Astrocyte (in vitro differentiated cells and primary cell): ENCODE data around the gene CHSY1. TPM values are rescaled to one million over a fixed set of nuclear protein-coding genes. Genes with fewer than 3 reads are reported as not detected.
A peak's percentile ranks its signal among the peaks of the same experiment; 100 is the strongest.

Source experiments
- DNase-seq: peaks from one replicate; pipeline ENCODE4 v3.0.0-alpha.2; 2010; ENCODE audit warnings: low read depth
- FAIRE-seq: peaks from 2 replicates; lab custom pipeline; 2011; peaks lifted over from hg19 to GRCh38; lab: Jason Lieb, UNC
- H2AFZ ChIP-seq: 2 replicates; pipeline ENCODE4 v1.6.0; 2012; ENCODE audit warnings: low read depth, low read length, inconsistent platforms
- H3K27ac ChIP-seq: 2 replicates; pipeline ENCODE4 v1.5.1; 2011; ENCODE audit warnings: low read depth, low read length, inconsistent platforms
- H3K27me3 ChIP-seq: 2 replicates; pipeline ENCODE4 v1.6.0; 2011; ENCODE audit warnings: low read length, inconsistent platforms; ENCODE audit not compliant: insufficient read depth
- H3K36me3 ChIP-seq: 2 replicates; pipeline ENCODE4 v1.5.1; 2011; ENCODE audit warnings: low read length, inconsistent platforms; ENCODE audit not compliant: insufficient read depth
- H3K4me1 ChIP-seq: 2 replicates; pipeline ENCODE4 v1.5.1; 2011; ENCODE audit warnings: low read length, inconsistent platforms; ENCODE audit not compliant: insufficient read depth
- H3K4me2 ChIP-seq: 2 replicates; pipeline ENCODE4 v1.6.0; 2012; ENCODE audit warnings: low read length, inconsistent platforms
- H3K4me3 ChIP-seq: 2 replicates; pipeline ENCODE4 v1.5.1; 2011; ENCODE audit warnings: low read depth, mild to moderate bottlenecking, low read length, inconsistent platforms; ENCODE audit not compliant: insufficient read depth
- H3K79me2 ChIP-seq: 2 replicates; pipeline ENCODE4 v1.6.0; 2012; ENCODE audit warnings: mild to moderate bottlenecking, low read length, inconsistent platforms; ENCODE audit not compliant: insufficient read depth
- H3K9ac ChIP-seq: 2 replicates; pipeline ENCODE4 v1.6.0; 2012; ENCODE audit warnings: mild to moderate bottlenecking, low read length, inconsistent platforms
- H3K9me3 ChIP-seq: 2 replicates; pipeline ENCODE4 v1.5.1; 2012; ENCODE audit warnings: low read depth, mild to moderate bottlenecking, low read length, inconsistent platforms; ENCODE audit not compliant: insufficient read depth
- H4K20me1 ChIP-seq: 2 replicates; pipeline ENCODE4 v1.6.0; 2012; ENCODE audit warnings: low read length, inconsistent platforms; ENCODE audit not compliant: insufficient read depth
- H3K27ac Mint-ChIP-seq: one replicate; pipeline ENCODE4 v1.8.0; 2021; ENCODE audit warnings: mild to moderate bottlenecking, mixed read lengths; ENCODE audit not compliant: unreplicated experiment
- H3K27me3 Mint-ChIP-seq: one replicate; pipeline ENCODE4 v1.8.0; 2021; ENCODE audit warnings: low read depth, mixed read lengths; ENCODE audit not compliant: unreplicated experiment
- H3K36me3 Mint-ChIP-seq: one replicate; pipeline ENCODE4 v1.8.0; 2021; ENCODE audit warnings: low read depth, mixed read lengths; ENCODE audit not compliant: unreplicated experiment
- H3K4me1 Mint-ChIP-seq: one replicate; pipeline ENCODE4 v1.8.0; 2021; ENCODE audit warnings: low read depth, mixed read lengths; ENCODE audit not compliant: unreplicated experiment
- H3K4me3 Mint-ChIP-seq: one replicate; pipeline ENCODE4 v1.8.0; 2021; ENCODE audit warnings: mild to moderate bottlenecking, moderate library complexity, mixed read lengths; ENCODE audit not compliant: unreplicated experiment
- H3K9me3 Mint-ChIP-seq: one replicate; pipeline ENCODE4 v1.8.0; 2021; ENCODE audit warnings: mild to moderate bottlenecking, mixed read lengths; ENCODE audit not compliant: unreplicated experiment
- EZH2 ChIP-seq: IDR thresholded peaks from 2 replicates; pipeline ENCODE4 v1.6.1; 2012; ENCODE audit warnings: mild to moderate bottlenecking, low read length, inconsistent platforms; ENCODE audit not compliant: insufficient read depth
- total RNA-seq: library from RNA; stranded (reverse); gene quantifications from 2 replicates; pipeline ENCODE4 v1.2.1, GENCODE V29; 2021
- TF ChIP-seq, protein P1 (sequence below): IDR thresholded peaks from 2 replicates; pipeline ENCODE4 v1.5.1; 2011; ENCODE audit warnings: low read depth, mild to moderate bottlenecking, inconsistent platforms, low read length, moderate library complexity; ENCODE audit not compliant: insufficient read depth

The CHSY1 gene
- total RNA-seq, 1 donor from 2014 or later: 42.2 TPM

- TF ChIP-seq, protein P1, sequence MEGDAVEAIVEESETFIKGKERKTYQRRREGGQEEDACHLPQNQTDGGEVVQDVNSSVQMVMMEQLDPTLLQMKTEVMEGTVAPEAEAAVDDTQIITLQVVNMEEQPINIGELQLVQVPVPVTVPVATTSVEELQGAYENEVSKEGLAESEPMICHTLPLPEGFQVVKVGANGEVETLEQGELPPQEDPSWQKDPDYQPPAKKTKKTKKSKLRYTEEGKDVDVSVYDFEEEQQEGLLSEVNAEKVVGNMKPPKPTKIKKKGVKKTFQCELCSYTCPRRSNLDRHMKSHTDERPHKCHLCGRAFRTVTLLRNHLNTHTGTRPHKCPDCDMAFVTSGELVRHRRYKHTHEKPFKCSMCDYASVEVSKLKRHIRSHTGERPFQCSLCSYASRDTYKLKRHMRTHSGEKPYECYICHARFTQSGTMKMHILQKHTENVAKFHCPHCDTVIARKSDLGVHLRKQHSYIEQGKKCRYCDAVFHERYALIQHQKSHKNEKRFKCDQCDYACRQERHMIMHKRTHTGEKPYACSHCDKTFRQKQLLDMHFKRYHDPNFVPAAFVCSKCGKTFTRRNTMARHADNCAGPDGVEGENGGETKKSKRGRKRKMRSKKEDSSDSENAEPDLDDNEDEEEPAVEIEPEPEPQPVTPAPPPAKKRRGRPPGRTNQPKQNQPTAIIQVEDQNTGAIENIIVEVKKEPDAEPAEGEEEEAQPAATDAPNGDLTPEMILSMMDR: no peak
- no peak for TF ChIP-seq EZH2
- Mint-ChIP-seq H3K9me3 (peaks cover 2% of the 10 kb centered on the region), H3K4me3 (no peak overlapping the region), H3K27ac (no peak overlapping the region), H3K36me3 (peaks cover 26% of the 10 kb centered on the region), H3K4me1 (peaks cover 18% of the 10 kb centered on the region), H3K27me3 (no peaks in the 10 kb centered on the region)
- no peaks in the 10 kb centered on the region for H3K9me3 ChIP-seq
- H3K9ac ChIP-seq: no peak overlapping the region
- DNase-seq: no peak
- peaks cover 4% of the 10 kb centered on the region for H4K20me1 ChIP-seq
- FAIRE-seq: no peak
- no peak overlapping the region for H2AFZ ChIP-seq
- peaks cover 53% of the 10 kb centered on the region for H3K4me1 ChIP-seq
- no peak overlapping the region for H3K4me2 ChIP-seq
- H3K27ac ChIP-seq: no peak overlapping the region
- no peak overlapping the region for H3K4me3 ChIP-seq
- peaks cover 16% of the 10 kb centered on the region for H3K36me3 ChIP-seq
- H3K79me2 ChIP-seq: peaks cover 45% of the 10 kb centered on the region
- H3K27me3 ChIP-seq: no peaks in the 10 kb centered on the region
Observed at GRCh38 chr15:101172501-101173071, 79.3 kb downstream of the CHSY1 start.

DNA sequence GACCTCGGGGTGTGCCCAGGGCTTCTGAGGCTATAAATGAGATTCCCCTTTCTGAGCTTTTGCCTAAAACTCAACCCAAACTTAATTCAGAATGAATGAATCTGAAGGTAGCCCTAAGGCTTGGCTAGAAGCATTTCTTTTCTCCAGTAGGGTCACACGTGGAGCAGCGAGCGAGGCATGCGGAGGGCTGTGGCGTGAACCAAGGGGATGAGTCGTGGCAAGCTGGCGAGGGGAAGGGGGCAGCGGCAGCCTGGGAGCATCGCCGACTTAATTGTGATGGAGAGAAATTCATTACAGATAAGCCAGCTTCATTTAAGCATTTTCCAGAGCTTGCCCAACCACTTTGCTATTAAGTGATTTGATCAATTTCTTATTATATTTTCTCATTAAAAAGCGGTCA is 79.9 kb downstream of the CHSY1 start:
- no peak overlapping the region for H3K4me3 ChIP-seq
- H3K27me3 ChIP-seq: no peaks in the 10 kb centered on the region
- peaks cover 59% of the 10 kb centered on the region for H3K4me1 ChIP-seq
- FAIRE-seq: no peak
- no peak overlapping the region for H3K4me2 ChIP-seq
- no peak overlapping the region for H3K9ac ChIP-seq
- no peak for TF ChIP-seq EZH2
- TF ChIP-seq, protein P1: no peak
- no peaks in the 10 kb centered on the region for H3K27me3 Mint-ChIP-seq
- no peaks in the 10 kb centered on the region for H3K9me3 ChIP-seq
- H3K36me3 Mint-ChIP-seq: peaks cover 22% of the 10 kb centered on the region
- H3K9me3 Mint-ChIP-seq: peaks cover 2% of the 10 kb centered on the region
- no peak for DNase-seq
- no peak overlapping the region for H3K4me3 Mint-ChIP-seq
- peaks cover 4% of the 10 kb centered on the region for H4K20me1 ChIP-seq
- peaks cover 39% of the 10 kb centered on the region for H3K79me2 ChIP-seq
- H3K4me1 Mint-ChIP-seq: peaks cover 18% of the 10 kb centered on the region
- no peak overlapping the region for H3K27ac Mint-ChIP-seq
- peak overlapping the region; percentile 88 for H3K27ac ChIP-seq
- peaks cover 10% of the 10 kb centered on the region for H3K36me3 ChIP-seq
- H2AFZ ChIP-seq: no peak overlapping the region

- peaks cover 5% of the 10 kb centered on the region for H3K9me3 ChIP-seq
- peak overlapping the region; percentile 31 for H3K4me2 ChIP-seq
- H3K27ac ChIP-seq: peak overlapping the region; percentile 88
- peak overlapping the region; percentile 23 for H3K9ac ChIP-seq
- H3K36me3 ChIP-seq: peaks cover 5% of the 10 kb centered on the region
- H3K4me1 ChIP-seq: peaks cover 61% of the 10 kb centered on the region
- peaks cover 27% of the 10 kb centered on the region for H3K79me2 ChIP-seq
- DNase-seq (peak; percentile 84), FAIRE-seq (peak; percentile 56)
- peaks cover 17% of the 10 kb centered on the region for H3K36me3 Mint-ChIP-seq
- no peak overlapping the region for H3K4me3 ChIP-seq
- no peaks in the 10 kb centered on the region for H4K20me1 ChIP-seq
- peak overlapping the region; percentile 37 for H3K27ac Mint-ChIP-seq
- no peak overlapping the region for H2AFZ ChIP-seq
- no peak for TF ChIP-seq EZH2
- TF ChIP-seq, protein P1: no peak
- no peaks in the 10 kb centered on the region for H3K27me3 ChIP-seq
- H3K27me3 Mint-ChIP-seq: no peaks in the 10 kb centered on the region
- H3K4me1 Mint-ChIP-seq: peaks cover 18% of the 10 kb centered on the region
- H3K9me3 Mint-ChIP-seq: peaks cover 9% of the 10 kb centered on the region
- peak overlapping the region; percentile 45 for H3K4me3 Mint-ChIP-seq
Observed at GRCh38 chr15:101170568-101171350, 81.1 kb downstream of the CHSY1 start.
